A549 (cell line): Measurements from ENCODE around the gene CHRNB1. TPM values are rescaled to one million over a fixed set of nuclear protein-coding genes. Genes with fewer than 3 reads are reported as not detected.

Source experiments
- ATAC-seq, 2 experiments: fragments of 200-7000 bp in 1 of 2; fragments of >200 bp in 1 of 2; cut with Nextera tagmentation in 1 of 2; cut with Tn5 transposase in 1 of 2; 3 replicates each; pipeline versions ENCODE4 v1.8.0 to v1.9.1; 2018 to 2020; ENCODE audit warnings: mild to moderate bottlenecking in 1 of 2, moderate library complexity in 1 of 2
- CTCF ChIA-PET: fragments of 300-600 bp; sonication (Branson Sonifier 250); formaldehyde crosslinking; extraction: SDS; loops from one replicate; lab custom pipeline; 2021; ENCODE audit warnings: antibody characterized with exemption, inconsistent platforms; lab: Yijun Ruan, JAX
- POLR2A ChIA-PET: fragments of 350-600 bp; formaldehyde crosslinking; extraction: SDS; loops from one replicate; lab custom pipeline; 2021; ENCODE audit warnings: antibody characterized with exemption, inconsistent platforms; lab: Yijun Ruan, JAX
- DNase-seq, 2 experiments: peaks; one replicate each; pipeline versions ENCODE4 v3.0.0 to v3.0.0-alpha.2; 2011 to 2016; ENCODE audit warnings: low read depth in 1 of 2, low spot score in 1 of 2
- FAIRE-seq: peaks from 2 replicates; lab custom pipeline; 2011; peaks lifted over from hg19 to GRCh38; lab: Jason Lieb, UNC
- H3K27ac ChIP-seq, 2 experiments: fragments of >200 bp; sonication (Bioruptor Twin); formaldehyde crosslinking; 3 replicates each; pipeline ENCODE4 v1.5.1; 2016 to 2017
- H3K4me1 ChIP-seq: fragments of >200 bp; sonication (Bioruptor Twin); formaldehyde crosslinking; 3 replicates; pipeline ENCODE4 v1.6.1; 2016
- H3K4me2 ChIP-seq: fragments of >200 bp; sonication (Bioruptor Twin); formaldehyde crosslinking; 3 replicates; pipeline ENCODE4 v1.6.1; 2016
- H3K4me3 ChIP-seq: fragments of >200 bp; sonication (Bioruptor Twin); formaldehyde crosslinking; 3 replicates; pipeline ENCODE4 v1.5.1; 2016
- H3K9me3 ChIP-seq: fragments of >200 bp; sonication (Bioruptor Twin); formaldehyde crosslinking; 3 replicates; pipeline ENCODE4 v1.6.1; 2016
- BCL3 ChIP-seq: fragments of >200 bp; sonication (Bioruptor Twin); formaldehyde crosslinking; IDR thresholded peaks from 3 replicates; pipeline ENCODE4 v1.6.1; 2016
- CBX2 ChIP-seq: fragments of 200-600 bp; sonication (generic); IDR thresholded peaks from 2 replicates; pipeline ENCODE4 v1.6.1; 2016; ENCODE audit warnings: low read depth, mild to moderate bottlenecking, borderline replicate concordance
- CBX8 ChIP-seq: fragments of 200-600 bp; sonication (generic); IDR thresholded peaks from 2 replicates; pipeline ENCODE4 v1.6.1; 2016
- CTCF ChIP-seq: fragments of >200 bp; sonication (Bioruptor Twin); formaldehyde crosslinking; IDR thresholded peaks from 3 replicates; pipeline ENCODE4 v1.5.1; 2016
- ESRRA ChIP-seq: fragments of 150-350 bp; IDR thresholded peaks from 2 replicates; pipeline ENCODE4 v1.6.1; 2014; ENCODE audit warnings: mild to moderate bottlenecking, low read length, borderline replicate concordance
- FOSB ChIP-seq: fragments of 250-450 bp; sonication (Bioruptor Pico); IDR thresholded peaks from 2 replicates; pipeline ENCODE4 v1.5.0; 2020; ENCODE audit warnings: mild to moderate bottlenecking, moderate library complexity
- FOSL2 ChIP-seq, 2 experiments: fragments of 450-650 bp in 1 of 2; fragments of >200 bp in 1 of 2; sonication (Bioruptor Twin) in 1 of 2; formaldehyde crosslinking; IDR thresholded peaks; 2 replicates each; pipeline versions ENCODE4 v1.5.0 to v1.6.1; 2016 to 2020; ENCODE audit warnings: mild to moderate bottlenecking in 1 of 2, moderate library complexity in 1 of 2
- GATA3 ChIP-seq: IDR thresholded peaks from 2 replicates; pipeline ENCODE4 v1.6.1; 2012; ENCODE audit warnings: borderline replicate concordance
- HOXA7 ChIP-seq: fragments of 250-450 bp; sonication (Bioruptor Pico); IDR thresholded peaks from 2 replicates; pipeline ENCODE4 v1.5.0; 2020; ENCODE audit warnings: mild to moderate bottlenecking, moderate library complexity
- PBX3 ChIP-seq: IDR thresholded peaks from 2 replicates; pipeline ENCODE4 v1.6.1; 2012
- TFCP2L1 ChIP-seq: fragments of 250-450 bp; sonication (Bioruptor Pico); IDR thresholded peaks from 2 replicates; pipeline ENCODE4 v1.5.0; 2021; ENCODE audit warnings: mild to moderate bottlenecking
- USF2 ChIP-seq: fragments of 450-650 bp; IDR thresholded peaks from 2 replicates; pipeline ENCODE4 v1.6.1; 2014; ENCODE audit warnings: antibody characterized with exemption
- WGBS: methylation state at CpG from one replicate; pipeline ENCODE4 v1.1.6; 2017; ENCODE audit errors: missing lambda C conversion rate; 5-methylcytosine and 5-hydroxymethylcytosine counted together
- polyA plus RNA-seq, 4 experiments: library from polyadenylated mRNA; depleted of rRNA in 3 of 4; stranded (reverse); fragments of >200 nt; fragmentation: RNase III in 1 of 4; extraction: RNeasy Plus Mini Kit Qiagen cat#74134 plus additional on column Dnase treatment in 1 of 4; gene quantifications; 2 replicates in 3 of 4; 3 replicates in 1 of 4; pipeline ENCODE4 v1.2.3, GENCODE V29; 2011 to 2017

CHRNB1 gene
- polyA plus RNA-seq, 2 of the 4 experiments (the other 2 are of a cell fraction), result 6.5 to 8.4 TPM

- H3K27ac ChIP-seq, result peak overlapping the region in 1 of 2 experiments; percentile 100; a peak in 3 of 6 replicates
- ATAC-seq (no peak), FAIRE-seq (no peak), DNase-seq (no peak)
- no peak overlapping the region for H3K4me3 ChIP-seq
- POLR2A ChIA-PET, result interaction anchor here (1.3 to 1.7 kb wide), 2 partner anchors 8 to 20 kb away, joined by 3 to 10 read pairs; partner anchors contain the start of gene POLR2A
- H3K4me1 ChIP-seq, result peaks cover 36% of the 10 kb centered on the region
- TF ChIP-seq ESRRA (no peak), BCL3 (no peak), GATA3 (no peak), USF2 (no peak), CTCF (no peak), CBX8 (no peak), FOSB (CRISPR knock-in tag) (no peak), CBX2 (no peak), HOXA7 (no peak)
- peak overlapping the region; percentile 97; the same call in 1 of the 3 replicates for H3K4me2 ChIP-seq
- WGBS, result 89% methylated on average over 15 of the region's 15 CpGs
- H3K9me3 ChIP-seq, result no peaks in the 10 kb centered on the region
- CTCF ChIA-PET, result interaction anchor here (0.8 to 3.6 kb wide), 16 partner anchors 10 to 179 kb away, joined by 3 to 33 read pairs (median 4); partner anchors contain the start of genes SENP3 and TMEM95
Measured at GRCh38 chr17:7475764-7476422, 31.0 kb downstream of the CHRNB1 start.

- Histone ChIP-seq H3K27ac (peak overlapping the region in 1 of 2 experiments; percentile 100; a peak in 3 of 6 replicates), H3K9me3 (no peaks in the 10 kb centered on the region), H3K4me1 (peaks cover 36% of the 10 kb centered on the region), H3K4me2 (peak overlapping the region; percentile 97; the same call in 2 of the 3 replicates), H3K4me3 (no peak overlapping the region)
- DNase-seq (peak; percentile 50 to 58), FAIRE-seq (peak; percentile 46), ATAC-seq (peak; percentile 22 to 26; a peak in 3 of 6 replicates)
- ChIA-PET CTCF (interaction anchor here (0.8 to 3.6 kb wide), 16 partner anchors 9 to 180 kb away, joined by 3 to 33 read pairs (median 4); partner anchors contain the start of genes SENP3 and TMEM95), POLR2A (interaction anchor here (1.3 to 1.7 kb wide), 2 partner anchors 8 to 20 kb away, joined by 3 to 10 read pairs; partner anchors contain the start of gene POLR2A)
- TF ChIP-seq PBX3, result no peak
- TF ChIP-seq FOSL2 (IDR thresholded peaks at IDR 0.05), result no peak
- peak; percentile 23; the same call in 1 of the 2 replicates for TF ChIP-seq FOSL2 (CRISPR knock-in tag; IDR thresholded peaks at IDR 0.05)
- WGBS, result 29% methylated on average over 3 of the region's 3 CpGs
Measured at GRCh38 chr17:7476494-7476893, 31.6 kb downstream of the CHRNB1 start.

GRCh38 chr17:7476951-7477350 lies 32.1 kb downstream of the CHRNB1 start:
- FAIRE-seq (no peak), ATAC-seq (no peak), DNase-seq (no peak)
- CTCF ChIA-PET, result interaction anchor here (0.6 to 3.6 kb wide), 10 partner anchors 15 to 180 kb away, joined by 3 to 33 read pairs (median 4); partner anchors contain the start of gene SENP3
- WGBS, result 94% methylated on average over 5 of the region's 5 CpGs
- Histone ChIP-seq H3K4me1 (peaks cover 36% of the 10 kb centered on the region), H3K27ac (peak overlapping the region in 1 of 2 experiments; percentile 100; a peak in 3 of 6 replicates), H3K4me2 (peak overlapping the region; percentile 97; the same call in 2 of the 3 replicates), H3K4me3 (no peak overlapping the region), H3K9me3 (no peaks in the 10 kb centered on the region)
- no peak for TF ChIP-seq TFCP2L1
- POLR2A ChIA-PET, result no interaction called here
